Left forelimb (tissue), 1 donor: ENCODE data around the gene THSD7A.

Experiments used
- DNase-seq: peaks from one replicate; pipeline ENCODE4 v3.0.0-alpha.2; 2018; ENCODE audit warnings: low spot score

THSD7A gene

DNA sequence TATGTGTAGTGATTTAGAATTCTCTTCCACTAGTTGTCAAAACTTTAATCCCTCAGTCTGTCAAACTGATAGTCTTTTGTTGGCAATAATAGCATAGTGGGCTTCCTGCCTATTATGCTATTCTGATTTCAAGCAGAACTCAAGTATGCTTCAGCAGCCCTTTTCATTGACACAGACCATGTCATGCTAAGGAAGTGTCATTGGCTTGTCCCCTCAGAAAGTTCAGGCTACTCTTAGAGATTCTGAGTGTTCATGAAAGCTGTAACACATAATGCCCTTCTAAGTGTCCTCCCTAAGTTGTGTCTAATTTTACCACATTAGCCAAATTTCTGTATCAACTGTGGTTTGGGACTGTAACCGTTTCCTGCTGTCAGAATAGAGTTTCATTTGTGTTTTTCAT lies 198.7 kb downstream of the THSD7A start:
- DNase-seq, result no peak

DNA sequence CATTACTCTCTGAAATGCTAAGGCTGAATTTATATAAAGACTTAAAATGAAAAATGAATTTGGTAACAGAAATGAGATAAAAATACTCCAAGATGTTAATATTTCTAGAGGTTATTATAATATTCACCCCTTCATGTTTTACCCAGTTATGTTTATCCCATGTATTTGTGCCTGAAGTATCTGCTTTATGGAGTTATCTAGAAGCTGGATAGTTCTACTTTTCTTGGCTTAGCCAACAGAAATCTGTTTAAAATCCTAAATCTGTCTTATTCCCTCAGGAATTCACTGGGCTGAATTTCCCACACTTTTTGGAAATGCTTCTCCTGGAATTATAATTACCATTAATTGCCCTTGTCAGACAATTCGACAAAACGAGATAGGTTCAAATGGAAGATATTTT lies 201.6 kb downstream of the THSD7A start:
- no peak for DNase-seq

DNA sequence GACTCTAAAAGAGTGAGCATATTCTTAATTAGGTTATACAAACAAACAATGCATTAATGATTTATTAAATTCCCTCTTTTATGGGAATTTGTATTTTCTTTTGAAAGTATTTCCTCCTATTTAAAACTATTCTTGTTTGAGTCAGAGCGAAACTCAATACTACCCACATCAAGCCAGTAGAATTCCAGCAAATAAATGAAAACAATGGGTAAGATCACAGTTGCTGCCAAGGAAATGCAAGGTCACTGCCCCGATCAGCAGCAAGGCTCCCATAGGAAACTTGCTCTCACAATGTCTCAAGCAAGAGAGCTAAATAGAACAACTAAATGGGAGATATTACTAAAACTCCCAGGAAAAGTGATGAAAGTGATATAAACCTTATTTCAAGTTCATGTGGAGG lies 206.3 kb downstream of the THSD7A start:
- no peak for DNase-seq

- no peak for DNase-seq
Measured at GRCh38 chr7:11623093-11623678, 208.8 kb downstream of the THSD7A start.

GRCh38 chr7:11620406-11621253 lies 211.4 kb downstream of the THSD7A start:
- DNase-seq, result no peak

GRCh38 chr7:11616466-11616865 lies 215.5 kb downstream of the THSD7A start:
- no peak for DNase-seq

DNA sequence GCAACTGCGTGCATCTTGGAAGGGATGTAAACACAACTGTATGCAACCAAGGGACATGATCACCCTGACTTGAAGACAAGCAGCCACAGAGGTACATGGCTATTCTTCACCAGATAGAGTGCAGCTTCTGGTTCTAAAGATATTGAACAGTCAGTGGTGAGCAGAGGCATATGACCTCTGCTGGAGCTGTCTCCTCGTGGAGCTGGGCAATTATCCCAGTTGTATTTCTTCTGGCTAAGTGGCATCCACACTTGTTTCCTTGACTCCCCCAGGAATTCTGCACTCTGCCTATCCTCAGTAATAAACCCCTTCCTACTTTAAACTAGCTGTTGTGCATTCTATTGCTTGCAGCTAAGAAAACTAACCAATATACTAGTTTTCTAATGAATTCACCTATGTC lies 216.8 kb downstream of the THSD7A start:
- no peak for DNase-seq

GRCh38 chr7:11613292-11613930 lies 218.6 kb downstream of the THSD7A start:
- no peak for DNase-seq

DNA sequence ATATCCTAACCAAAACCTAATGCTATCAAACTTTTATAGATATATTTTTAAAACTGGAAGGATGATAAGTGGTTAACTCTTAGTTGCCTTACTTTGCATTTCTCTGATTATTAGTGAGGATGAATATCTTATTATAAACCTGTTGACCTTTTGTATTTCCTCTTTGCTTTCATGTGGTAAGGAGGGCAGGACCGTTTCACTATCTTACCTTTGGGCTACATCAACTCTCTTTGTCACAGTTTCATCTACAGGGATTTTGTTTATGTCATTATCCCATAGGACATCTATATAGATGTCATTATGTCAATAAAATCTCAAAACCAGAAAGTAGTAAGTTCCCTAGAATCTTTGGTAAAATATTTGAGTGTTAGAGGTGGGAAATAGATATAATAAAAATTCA lies 219.3 kb downstream of the THSD7A start:
- DNase-seq, result no peak

DNA sequence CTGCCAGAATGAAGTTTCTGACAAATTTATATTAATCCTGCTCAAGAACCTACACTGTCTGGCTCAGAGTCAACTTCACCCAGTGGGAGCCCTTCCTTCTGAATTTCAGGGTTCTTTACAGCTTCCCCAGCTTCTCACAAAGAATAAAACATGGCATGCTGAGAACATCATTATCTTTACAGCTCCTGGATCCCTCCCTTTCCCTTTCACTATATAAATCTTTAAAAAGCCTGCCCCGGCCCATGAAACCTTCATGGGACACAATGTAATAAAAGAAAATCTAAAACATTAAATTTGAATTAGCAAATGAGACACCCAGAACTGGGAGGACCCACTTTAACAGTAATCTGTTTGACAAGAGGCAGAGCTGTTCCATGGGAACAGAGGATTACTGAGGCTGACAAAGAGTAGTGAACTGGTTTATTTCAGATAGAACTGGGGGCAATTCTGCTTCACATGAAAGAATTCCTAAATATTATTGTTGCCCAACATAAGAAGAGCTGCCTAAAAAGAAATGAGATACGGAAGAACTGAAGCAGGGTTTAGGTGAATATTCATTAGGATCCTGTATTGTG lies 222.8 kb downstream of the THSD7A start:
- DNase-seq, result no peak

DNA sequence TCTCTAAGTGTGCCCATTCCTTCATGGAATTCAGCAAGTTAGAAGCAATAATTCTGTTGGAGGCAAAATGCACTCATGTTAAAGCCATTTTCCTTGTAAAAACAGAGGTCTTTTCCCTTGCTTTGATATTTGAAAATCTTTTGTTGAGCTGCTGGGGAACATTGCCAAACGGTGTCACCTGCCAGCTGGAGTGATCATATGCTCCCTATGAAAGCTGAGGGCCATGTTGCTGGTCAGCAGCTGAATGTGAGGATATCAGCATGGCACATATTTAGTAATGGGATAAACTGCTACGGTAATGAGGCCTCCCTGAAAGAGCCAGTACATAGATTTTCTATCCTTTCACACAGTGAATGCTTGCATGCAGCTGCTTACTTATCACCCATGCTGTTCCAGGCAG lies 224.3 kb downstream of the THSD7A start:
- no peak for DNase-seq

- no peak for DNase-seq
Measured at GRCh38 chr7:11605749-11606148, 226.2 kb downstream of the THSD7A start.

GRCh38 chr7:11604505-11604904 lies 227.5 kb downstream of the THSD7A start:
- no peak for DNase-seq

- no peak for DNase-seq
Measured at GRCh38 chr7:11601761-11602160, 230.2 kb downstream of the THSD7A start.

GRCh38 chr7:11593322-11593721 lies 238.7 kb downstream of the THSD7A start:
- no peak for DNase-seq

DNA sequence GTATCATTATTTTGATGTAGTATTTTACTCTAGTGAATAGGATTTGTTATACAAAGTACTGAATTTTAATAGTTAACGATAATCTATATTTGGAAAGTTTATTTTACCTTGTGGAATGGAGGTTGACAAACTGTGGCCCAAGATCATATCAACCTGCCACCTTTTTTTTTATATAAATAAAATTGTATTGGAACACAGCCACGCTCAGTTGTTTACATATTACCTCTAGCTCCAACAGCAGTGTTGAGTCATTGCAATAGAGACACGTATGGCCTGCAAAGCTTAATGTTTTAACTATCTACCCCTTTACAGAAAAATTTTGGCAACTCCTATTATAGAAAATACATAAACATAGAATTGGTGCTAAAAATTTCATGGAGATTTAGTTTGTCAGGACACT lies 239.3 kb downstream of the THSD7A start:
- no peak for DNase-seq

DNA sequence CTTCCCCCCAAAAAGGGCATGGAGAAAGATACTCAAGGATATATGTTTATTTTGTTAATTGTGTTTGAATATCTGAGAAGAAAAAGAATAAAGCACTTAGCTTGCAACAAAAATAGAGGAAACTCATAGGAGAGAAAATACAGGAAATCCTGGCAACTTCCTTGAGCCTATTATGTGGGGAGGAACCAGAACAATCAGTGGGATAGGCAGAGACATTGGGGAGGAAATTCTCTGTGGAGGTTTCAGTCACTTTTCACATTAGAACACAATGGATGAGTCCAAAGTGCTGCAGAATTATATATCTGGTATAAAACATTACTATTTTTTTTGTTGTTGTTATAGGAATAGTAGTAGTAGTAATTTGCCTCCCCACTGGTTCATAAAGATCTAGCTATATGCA lies 240.1 kb downstream of the THSD7A start:
- no peak for DNase-seq

DNA sequence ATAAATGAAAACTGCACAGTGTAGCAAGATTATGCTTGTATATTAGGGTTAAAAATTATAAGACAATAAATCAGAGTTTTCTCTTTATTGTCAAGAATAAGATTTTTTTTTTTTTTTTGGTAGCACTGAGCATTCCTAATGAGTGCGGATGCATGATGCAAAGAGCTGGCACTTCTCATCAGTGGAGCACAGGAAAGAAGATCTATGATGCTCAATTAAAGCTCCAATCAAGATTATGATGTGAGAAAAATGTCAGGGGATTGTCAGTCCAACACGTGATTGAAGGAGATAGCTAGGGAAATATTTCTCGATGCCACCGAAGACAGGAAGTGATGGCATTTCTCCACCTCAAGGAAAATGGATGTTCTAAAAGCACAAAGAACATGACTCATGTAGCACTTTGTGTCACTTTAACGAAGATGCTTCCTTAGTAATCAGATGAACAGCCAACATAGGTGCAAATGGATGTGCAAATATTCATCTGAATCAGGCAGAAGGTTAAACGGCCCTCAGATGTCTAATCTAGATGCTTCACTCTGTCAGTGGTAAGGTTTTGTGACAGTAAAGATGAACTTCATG lies 240.9 kb downstream of the THSD7A start:
- DNase-seq, result no peak

GRCh38 chr7:11589251-11589650 lies 242.7 kb downstream of the THSD7A start:
- no peak for DNase-seq

GRCh38 chr7:11587814-11588213 lies 244.2 kb downstream of the THSD7A start:
- DNase-seq, result no peak

DNA sequence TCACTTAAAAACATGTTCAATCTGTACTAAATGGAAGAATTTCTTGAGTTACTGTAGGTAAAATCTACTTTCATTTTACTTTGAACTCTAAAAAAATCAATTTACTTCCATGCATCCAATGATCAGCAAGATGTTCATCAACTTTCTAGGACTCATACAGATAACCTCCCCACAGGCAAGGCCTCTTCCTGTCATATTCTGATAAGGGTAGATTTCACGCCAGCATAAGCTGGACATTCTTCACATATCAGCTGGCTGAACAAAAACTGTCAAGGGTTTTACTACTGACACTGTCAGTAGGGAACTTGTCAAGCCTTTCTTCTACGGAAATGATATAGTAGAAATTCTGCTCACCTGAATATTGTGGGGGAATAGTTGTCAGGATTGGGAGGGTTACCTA lies 244.9 kb downstream of the THSD7A start:
- no peak for DNase-seq

DNA sequence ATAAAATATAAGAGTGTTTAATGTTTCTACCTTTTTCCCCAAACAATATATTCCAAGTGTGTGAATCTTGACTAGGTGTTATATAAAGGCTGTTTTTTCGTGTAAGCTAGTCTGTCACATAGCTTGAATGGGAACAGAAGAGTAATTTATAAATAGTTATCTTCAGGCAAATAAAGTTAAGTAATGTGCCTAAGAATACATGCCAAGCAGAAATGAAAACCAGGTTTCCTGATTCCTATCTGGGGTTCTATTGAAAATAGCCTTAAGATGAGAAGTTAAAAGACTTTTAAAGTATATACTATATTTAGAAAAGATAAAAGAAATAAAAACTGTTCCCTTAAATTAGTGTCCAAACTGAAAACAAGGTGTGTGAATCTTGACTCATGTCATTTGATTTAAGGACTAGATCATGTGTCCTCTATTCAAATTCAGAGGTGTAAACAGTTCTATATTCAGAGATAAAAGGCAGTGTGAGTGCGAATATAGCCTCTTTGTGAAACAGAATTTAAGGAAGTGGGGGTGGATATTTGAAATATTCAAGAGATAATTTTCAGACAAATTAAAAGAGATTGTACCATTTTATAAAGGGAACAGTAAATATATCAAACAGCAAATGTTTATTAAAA lies 247.5 kb downstream of the THSD7A start:
- DNase-seq, result no peak
